Fibroblast of pulmonary artery (primary cell): Measurements from ENCODE around the gene RAPGEF2.
"Not testable (repeated sequence)": the region's sequence is repeated elsewhere in the genome, so short reads cannot be mapped to it uniquely, and the experiment has no call there.

Source experiments
- DNase-seq: peaks from one replicate; pipeline ENCODE4 v3.0.0-alpha.2; 2010; ENCODE audit warnings: low read depth
- H3K4me3 ChIP-seq: replicated peaks from 2 replicates; pipeline ENCODE4 v1.5.1; 2011; ENCODE audit warnings: low read depth, mild to moderate bottlenecking, control low read depth, low read length, moderate library complexity
- TF ChIP-seq, protein P1 (sequence below): IDR thresholded peaks from 2 replicates; pipeline ENCODE4 v1.5.1; 2011; ENCODE audit warnings: mild to moderate bottlenecking, control low read depth, low read length, inconsistent platforms; ENCODE audit errors: missing control alignments

The RAPGEF2 gene

GRCh38 chr4:159108124-159108523 is 5.2 kb downstream of the RAPGEF2 start:
- H3K4me3 ChIP-seq, result no peak overlapping the region
- DNase-seq, result no peak
- TF ChIP-seq, protein P1, sequence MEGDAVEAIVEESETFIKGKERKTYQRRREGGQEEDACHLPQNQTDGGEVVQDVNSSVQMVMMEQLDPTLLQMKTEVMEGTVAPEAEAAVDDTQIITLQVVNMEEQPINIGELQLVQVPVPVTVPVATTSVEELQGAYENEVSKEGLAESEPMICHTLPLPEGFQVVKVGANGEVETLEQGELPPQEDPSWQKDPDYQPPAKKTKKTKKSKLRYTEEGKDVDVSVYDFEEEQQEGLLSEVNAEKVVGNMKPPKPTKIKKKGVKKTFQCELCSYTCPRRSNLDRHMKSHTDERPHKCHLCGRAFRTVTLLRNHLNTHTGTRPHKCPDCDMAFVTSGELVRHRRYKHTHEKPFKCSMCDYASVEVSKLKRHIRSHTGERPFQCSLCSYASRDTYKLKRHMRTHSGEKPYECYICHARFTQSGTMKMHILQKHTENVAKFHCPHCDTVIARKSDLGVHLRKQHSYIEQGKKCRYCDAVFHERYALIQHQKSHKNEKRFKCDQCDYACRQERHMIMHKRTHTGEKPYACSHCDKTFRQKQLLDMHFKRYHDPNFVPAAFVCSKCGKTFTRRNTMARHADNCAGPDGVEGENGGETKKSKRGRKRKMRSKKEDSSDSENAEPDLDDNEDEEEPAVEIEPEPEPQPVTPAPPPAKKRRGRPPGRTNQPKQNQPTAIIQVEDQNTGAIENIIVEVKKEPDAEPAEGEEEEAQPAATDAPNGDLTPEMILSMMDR, result no peak

DNA sequence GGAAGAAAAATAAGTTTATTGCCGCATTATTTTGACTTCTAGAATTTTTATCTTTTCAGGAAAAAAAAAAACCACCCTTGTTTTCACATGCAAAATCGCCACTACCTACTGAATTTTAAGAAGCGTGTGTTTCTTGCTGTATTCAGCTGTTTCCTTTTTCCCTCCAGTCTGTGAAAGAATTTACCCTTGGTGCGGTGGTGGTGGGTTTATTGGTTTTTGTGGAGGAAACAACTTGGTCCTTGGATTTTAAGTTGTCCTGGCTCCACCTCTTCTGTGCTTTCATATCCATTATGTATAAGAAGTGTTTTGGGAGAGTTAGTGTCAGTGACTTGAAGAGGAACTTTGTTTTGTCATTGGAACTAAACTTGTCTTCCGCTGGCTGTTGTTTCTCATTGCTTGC is 8.1 kb downstream of the RAPGEF2 start:
- DNase-seq, result no peak
- TF ChIP-seq, protein P1, result no peak
- H3K4me3 ChIP-seq, result no peak overlapping the region

GRCh38 chr4:159111416-159111815 is 8.5 kb downstream of the RAPGEF2 start:
- DNase-seq, result no peak
- H3K4me3 ChIP-seq, result no peak overlapping the region
- TF ChIP-seq, protein P1, result no peak

DNA sequence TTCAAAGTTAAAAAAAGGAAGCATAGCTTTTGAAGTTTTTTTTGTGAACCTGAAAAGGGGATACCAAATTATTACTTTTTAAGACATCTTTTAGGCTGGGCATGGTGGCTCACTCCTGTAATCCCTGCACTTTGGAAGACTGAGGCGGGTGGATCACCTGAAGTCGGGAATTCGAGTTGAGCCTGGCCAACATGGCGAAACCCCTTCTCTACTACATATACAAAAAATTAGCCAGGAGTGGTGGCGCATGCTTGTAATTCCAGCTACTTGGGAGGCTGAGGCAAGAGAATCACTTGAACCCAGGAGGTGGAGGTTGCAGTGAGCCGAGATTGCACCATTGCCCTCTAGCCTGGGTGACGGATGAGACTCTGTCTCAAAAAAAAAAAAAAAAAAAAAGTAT is 10.5 kb downstream of the RAPGEF2 start:
- not testable (repeated sequence) for H3K4me3 ChIP-seq, DNase-seq

DNA sequence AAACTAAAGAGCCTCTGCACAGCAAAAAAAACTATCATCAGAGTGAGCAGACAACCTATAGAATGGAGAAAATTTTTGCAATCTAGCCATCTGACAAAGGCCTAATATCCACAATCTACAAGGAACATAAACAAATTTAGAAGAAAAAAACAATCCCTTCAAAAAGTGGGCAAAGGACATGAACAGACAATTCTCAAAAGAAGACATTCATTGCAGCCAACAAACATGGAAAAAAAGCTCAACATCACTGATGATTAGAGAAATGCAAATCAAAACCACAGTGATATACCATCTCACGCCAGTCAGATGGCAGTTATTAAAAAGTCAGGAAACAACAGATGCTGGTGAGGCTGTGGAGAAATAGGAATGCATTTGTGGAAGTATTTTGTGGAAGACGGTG is 13.2 kb downstream of the RAPGEF2 start:
- DNase-seq, H3K4me3 ChIP-seq: not testable (repeated sequence)

GRCh38 chr4:159116693-159117092 is 13.8 kb downstream of the RAPGEF2 start:
- DNase-seq, H3K4me3 ChIP-seq: not testable (repeated sequence)

GRCh38 chr4:159117564-159117963 is 14.7 kb downstream of the RAPGEF2 start:
- no peak overlapping the region for H3K4me3 ChIP-seq
- DNase-seq, result no peak
- TF ChIP-seq, protein P1, result no peak

DNA sequence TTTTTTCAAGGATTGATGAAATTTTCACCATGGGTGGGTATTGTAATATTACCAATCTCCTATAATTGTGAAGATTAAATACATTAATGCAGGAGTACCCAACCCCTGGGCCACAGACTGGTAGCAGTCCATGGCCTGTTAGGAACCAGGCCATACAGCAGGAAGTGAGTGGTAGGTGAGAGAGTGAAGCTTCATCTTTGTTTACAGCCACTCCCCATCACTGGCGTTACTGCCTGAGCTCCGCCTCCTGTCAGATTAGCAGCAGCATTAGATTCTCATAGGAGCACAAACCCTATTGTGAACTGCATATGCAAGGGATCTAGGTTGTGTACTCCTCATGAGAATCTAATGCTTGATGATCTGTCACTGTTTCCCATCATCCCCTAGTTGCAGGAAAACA is 15.1 kb downstream of the RAPGEF2 start:
- no peak for DNase-seq
- TF ChIP-seq, protein P1, result no peak
- H3K4me3 ChIP-seq, result no peak overlapping the region

- DNase-seq, result no peak
- H3K4me3 ChIP-seq, result no peak overlapping the region
- TF ChIP-seq, protein P1, result no peak
Measured at GRCh38 chr4:159121371-159121770, 18.5 kb downstream of the RAPGEF2 start.
